Measurements from ENCODE around the gene MTMR6.

MTMR6 gene

DNA sequence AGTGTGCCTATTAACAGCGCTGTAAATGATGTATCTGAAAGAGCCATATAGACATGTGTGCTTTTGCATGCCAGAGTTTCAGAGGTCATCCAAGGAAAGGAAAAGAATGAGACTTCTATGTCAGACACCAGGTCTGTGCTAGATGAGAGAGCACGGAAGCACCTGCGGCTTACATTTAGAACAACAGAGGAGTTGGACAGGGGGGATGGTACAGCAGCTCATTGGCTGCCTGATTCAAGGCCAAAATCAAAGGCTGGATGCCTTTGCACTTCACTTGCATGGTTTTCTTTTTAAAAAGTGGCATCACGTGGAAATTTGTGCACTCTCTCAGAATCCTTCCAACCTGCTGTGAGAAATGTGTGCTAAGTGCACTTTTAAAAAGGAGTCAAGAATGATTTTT is 82.4 kb downstream of the MTMR6 start:
- TF ChIP-seq CEBPB (IDR thresholded peaks at IDR 0.05), result no peak
- TF ChIP-seq RAD21 (IDR thresholded peaks at IDR 0.05; ENCODE audit: low read depth), result no peak
- TF ChIP-seq YY1 (IDR thresholded peaks at IDR 0.05; ENCODE audit: low read depth), result no peak
- no peak for TF ChIP-seq TCF12 (IDR thresholded peaks at IDR 0.05; ENCODE audit: low read depth)
- TF ChIP-seq, protein P1, sequence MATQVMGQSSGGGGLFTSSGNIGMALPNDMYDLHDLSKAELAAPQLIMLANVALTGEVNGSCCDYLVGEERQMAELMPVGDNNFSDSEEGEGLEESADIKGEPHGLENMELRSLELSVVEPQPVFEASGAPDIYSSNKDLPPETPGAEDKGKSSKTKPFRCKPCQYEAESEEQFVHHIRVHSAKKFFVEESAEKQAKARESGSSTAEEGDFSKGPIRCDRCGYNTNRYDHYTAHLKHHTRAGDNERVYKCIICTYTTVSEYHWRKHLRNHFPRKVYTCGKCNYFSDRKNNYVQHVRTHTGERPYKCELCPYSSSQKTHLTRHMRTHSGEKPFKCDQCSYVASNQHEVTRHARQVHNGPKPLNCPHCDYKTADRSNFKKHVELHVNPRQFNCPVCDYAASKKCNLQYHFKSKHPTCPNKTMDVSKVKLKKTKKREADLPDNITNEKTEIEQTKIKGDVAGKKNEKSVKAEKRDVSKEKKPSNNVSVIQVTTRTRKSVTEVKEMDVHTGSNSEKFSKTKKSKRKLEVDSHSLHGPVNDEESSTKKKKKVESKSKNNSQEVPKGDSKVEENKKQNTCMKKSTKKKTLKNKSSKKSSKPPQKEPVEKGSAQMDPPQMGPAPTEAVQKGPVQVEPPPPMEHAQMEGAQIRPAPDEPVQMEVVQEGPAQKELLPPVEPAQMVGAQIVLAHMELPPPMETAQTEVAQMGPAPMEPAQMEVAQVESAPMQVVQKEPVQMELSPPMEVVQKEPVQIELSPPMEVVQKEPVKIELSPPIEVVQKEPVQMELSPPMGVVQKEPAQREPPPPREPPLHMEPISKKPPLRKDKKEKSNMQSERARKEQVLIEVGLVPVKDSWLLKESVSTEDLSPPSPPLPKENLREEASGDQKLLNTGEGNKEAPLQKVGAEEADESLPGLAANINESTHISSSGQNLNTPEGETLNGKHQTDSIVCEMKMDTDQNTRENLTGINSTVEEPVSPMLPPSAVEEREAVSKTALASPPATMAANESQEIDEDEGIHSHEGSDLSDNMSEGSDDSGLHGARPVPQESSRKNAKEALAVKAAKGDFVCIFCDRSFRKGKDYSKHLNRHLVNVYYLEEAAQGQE (IDR thresholded peaks at IDR 0.05; ENCODE audit: low read depth), result no peak
- TF ChIP-seq ZBTB7A (IDR thresholded peaks at IDR 0.05; ENCODE audit: low read depth), result no peak
- TF ChIP-seq FOXM1 (IDR thresholded peaks at IDR 0.05; ENCODE audit: borderline replicate concordance, low read depth), result no peak
- no peak for TF ChIP-seq TAF1 (IDR thresholded peaks at IDR 0.05; ENCODE audit: low read depth)
- no peak for TF ChIP-seq CREB1 (IDR thresholded peaks at IDR 0.05; ENCODE audit: low read depth)
- TF ChIP-seq NFIC (IDR thresholded peaks at IDR 0.05), result no peak
- TF ChIP-seq, protein P2, sequence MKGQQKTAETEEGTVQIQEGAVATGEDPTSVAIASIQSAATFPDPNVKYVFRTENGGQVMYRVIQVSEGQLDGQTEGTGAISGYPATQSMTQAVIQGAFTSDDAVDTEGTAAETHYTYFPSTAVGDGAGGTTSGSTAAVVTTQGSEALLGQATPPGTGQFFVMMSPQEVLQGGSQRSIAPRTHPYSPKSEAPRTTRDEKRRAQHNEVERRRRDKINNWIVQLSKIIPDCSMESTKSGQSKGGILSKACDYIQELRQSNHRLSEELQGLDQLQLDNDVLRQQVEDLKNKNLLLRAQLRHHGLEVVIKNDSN (IDR thresholded peaks at IDR 0.05), result no peak
- no peak for TF ChIP-seq EGR1 (IDR thresholded peaks at IDR 0.05)

DNA sequence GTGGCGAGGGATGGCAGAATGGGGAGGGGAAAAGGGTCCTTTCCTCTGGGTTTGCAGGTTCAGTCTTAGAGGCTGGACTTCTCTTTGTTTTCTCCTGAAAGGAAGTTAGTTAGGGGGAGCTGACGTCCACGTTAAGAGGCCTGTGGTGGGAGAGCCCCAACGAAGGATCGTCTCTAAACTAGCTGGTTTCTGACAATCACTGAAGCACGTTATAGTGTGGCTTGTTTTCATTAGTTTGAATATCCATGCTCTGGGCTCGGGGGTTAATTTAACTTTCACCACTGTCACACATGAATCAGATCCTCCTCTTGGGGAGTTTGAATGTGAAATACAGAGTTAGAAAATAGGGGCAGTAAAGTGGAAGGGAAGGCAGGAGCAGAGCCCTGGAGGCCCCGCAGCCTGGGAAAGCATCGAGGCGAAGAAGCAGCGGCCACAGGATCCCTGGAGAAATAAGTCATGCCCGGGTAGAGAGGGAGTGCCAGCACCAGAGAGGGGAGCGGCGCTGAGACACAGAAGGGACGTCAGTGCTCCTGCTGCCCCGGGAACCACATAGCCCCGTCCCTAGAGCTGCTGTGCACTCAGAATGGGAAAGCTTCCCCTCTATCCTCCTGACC is 84.1 kb downstream of the MTMR6 start:
- TF ChIP-seq, protein P3, sequence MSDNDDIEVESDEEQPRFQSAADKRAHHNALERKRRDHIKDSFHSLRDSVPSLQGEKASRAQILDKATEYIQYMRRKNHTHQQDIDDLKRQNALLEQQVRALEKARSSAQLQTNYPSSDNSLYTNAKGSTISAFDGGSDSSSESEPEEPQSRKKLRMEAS (IDR thresholded peaks at IDR 0.05), result no peak
- TF ChIP-seq TEAD4 (IDR thresholded peaks at IDR 0.05) (no peak), YY1 (IDR thresholded peaks at IDR 0.05; ENCODE audit: low read depth) (no peak), NFIC (IDR thresholded peaks at IDR 0.05) (no peak), CREB1 (IDR thresholded peaks at IDR 0.05; ENCODE audit: low read depth) (no peak), CEBPB (IDR thresholded peaks at IDR 0.05) (no peak), TCF12 (IDR thresholded peaks at IDR 0.05; ENCODE audit: low read depth) (no peak), ZBTB7A (IDR thresholded peaks at IDR 0.05; ENCODE audit: low read depth) (no peak), TAF1 (IDR thresholded peaks at IDR 0.05; ENCODE audit: low read depth) (no peak), RAD21 (IDR thresholded peaks at IDR 0.05; ENCODE audit: low read depth) (no peak), EGR1 (IDR thresholded peaks at IDR 0.05) (no peak), FOXM1 (IDR thresholded peaks at IDR 0.05; ENCODE audit: borderline replicate concordance, low read depth) (no peak), EP300 (IDR thresholded peaks at IDR 0.05; ENCODE audit: borderline replicate concordance) (no peak)
- TF ChIP-seq, protein P2 (IDR thresholded peaks at IDR 0.05), result no peak
- TF ChIP-seq, protein P1 (IDR thresholded peaks at IDR 0.05; ENCODE audit: low read depth), result no peak

DNA sequence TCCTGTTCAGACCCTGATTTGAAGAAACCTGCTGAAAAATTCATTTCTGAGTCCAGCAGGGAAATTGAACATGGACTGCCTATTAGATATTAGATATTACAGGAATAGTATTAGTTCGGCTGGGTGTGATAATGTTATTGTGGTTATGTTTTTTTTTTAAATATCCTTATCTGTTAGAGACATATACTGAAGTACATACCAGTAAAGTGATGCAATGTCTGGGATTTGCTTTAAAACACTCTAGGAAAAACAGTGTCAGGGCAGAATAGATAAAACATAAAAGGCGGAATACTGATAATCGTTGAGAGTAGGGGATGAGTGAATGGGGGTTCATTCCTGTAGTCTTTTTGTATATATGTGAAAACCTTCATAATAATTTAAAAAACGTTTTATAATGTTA is 86.5 kb downstream of the MTMR6 start:
- TF ChIP-seq FOXM1 (IDR thresholded peaks at IDR 0.05; ENCODE audit: borderline replicate concordance, low read depth), result no peak
- TF ChIP-seq EP300 (IDR thresholded peaks at IDR 0.05; ENCODE audit: borderline replicate concordance), result no peak
- TF ChIP-seq TAF1 (IDR thresholded peaks at IDR 0.05; ENCODE audit: low read depth), result no peak
- TF ChIP-seq NFIC (IDR thresholded peaks at IDR 0.05), result no peak
- TF ChIP-seq ZBTB7A (IDR thresholded peaks at IDR 0.05; ENCODE audit: low read depth), result no peak
- TF ChIP-seq TCF12 (IDR thresholded peaks at IDR 0.05; ENCODE audit: low read depth), result no peak
- no peak for TF ChIP-seq RAD21 (IDR thresholded peaks at IDR 0.05; ENCODE audit: low read depth)
- TF ChIP-seq CREB1 (IDR thresholded peaks at IDR 0.05; ENCODE audit: low read depth), result no peak
- TF ChIP-seq TEAD4 (IDR thresholded peaks at IDR 0.05), result no peak
- TF ChIP-seq, protein P2 (IDR thresholded peaks at IDR 0.05), result no peak
- TF ChIP-seq YY1 (IDR thresholded peaks at IDR 0.05; ENCODE audit: low read depth), result no peak
- TF ChIP-seq, protein P3 (IDR thresholded peaks at IDR 0.05), result no peak
- TF ChIP-seq EGR1 (IDR thresholded peaks at IDR 0.05), result no peak

DNA sequence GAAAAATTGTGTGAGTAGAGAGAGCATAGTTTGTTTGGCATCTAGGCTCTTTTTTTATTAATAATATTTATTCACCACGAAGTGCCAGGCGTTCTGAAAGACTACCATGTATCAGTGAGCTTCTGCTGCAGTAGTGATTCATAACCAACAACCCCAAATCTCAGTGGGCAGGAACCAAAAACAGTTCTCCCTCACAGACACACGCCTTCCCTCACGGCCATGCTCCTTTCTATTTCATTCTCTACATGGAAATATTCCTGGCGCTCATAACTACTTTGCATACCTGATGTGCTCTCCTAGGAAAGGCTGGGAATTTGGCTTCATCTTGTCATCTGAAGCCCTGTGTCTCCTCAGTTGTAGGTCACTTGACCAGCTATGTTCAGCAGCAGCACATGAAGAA is 88.6 kb downstream of the MTMR6 start:
- TF ChIP-seq TCF12 (IDR thresholded peaks at IDR 0.05; ENCODE audit: low read depth), result no peak
- no peak for TF ChIP-seq RAD21 (IDR thresholded peaks at IDR 0.05; ENCODE audit: low read depth)
- no peak for TF ChIP-seq TEAD4 (IDR thresholded peaks at IDR 0.05)
- TF ChIP-seq, protein P1 (IDR thresholded peaks at IDR 0.05; ENCODE audit: low read depth), result no peak
- no peak for TF ChIP-seq ZBTB7A (IDR thresholded peaks at IDR 0.05; ENCODE audit: low read depth)
- no peak for TF ChIP-seq FOXM1 (IDR thresholded peaks at IDR 0.05; ENCODE audit: borderline replicate concordance, low read depth)
- no peak for TF ChIP-seq TAF1 (IDR thresholded peaks at IDR 0.05; ENCODE audit: low read depth)
- no peak for TF ChIP-seq CEBPB (IDR thresholded peaks at IDR 0.05)
